Suprapubic skin (tissue), 4 donors: ENCODE measurements around the gene PPP2R2C. TPM values are rescaled to one million over a fixed set of nuclear protein-coding genes. Genes with fewer than 3 reads are reported as not detected.

Experiments
- DNase-seq, 2 donors: peaks; one replicate each; pipeline ENCODE4 v3.0.0-alpha.2; 2019; ENCODE audit warnings: low spot score in 2 of 2
- H3K27ac ChIP-seq: fragments of 200-600 bp; sonication (generic); one replicate; pipeline ENCODE4 v1.5.1; 2019
- H3K27me3 ChIP-seq: fragments of 200-600 bp; sonication (generic); one replicate; pipeline ENCODE4 v1.5.1; 2019
- H3K36me3 ChIP-seq: fragments of 200-600 bp; sonication (generic); one replicate; pipeline ENCODE4 v1.5.1; 2019
- H3K4me1 ChIP-seq: fragments of 200-600 bp; sonication (generic); one replicate; pipeline ENCODE4 v1.5.1; 2019
- H3K4me3 ChIP-seq: fragments of 200-600 bp; sonication (generic); one replicate; pipeline ENCODE4 v1.5.1; 2019; ENCODE audit warnings: mild to moderate bottlenecking
- H3K9me3 ChIP-seq: fragments of 200-600 bp; sonication (generic); one replicate; pipeline ENCODE4 v1.5.1; 2019
- EP300 ChIP-seq: sonication (generic); formaldehyde crosslinking; IDR thresholded peaks from one replicate; pipeline ENCODE4 v1.6.1; 2017; ENCODE audit warnings: antibody characterized with exemption
- POLR2A ChIP-seq, 2 donors: fragments of 450-650 bp; IDR thresholded peaks; one replicate each; pipeline ENCODE4 v1.6.1; 2017; ENCODE audit warnings: antibody characterized with exemption in 2 of 2, mild to moderate bottlenecking in 2 of 2, moderate library complexity in 2 of 2
- POLR2AphosphoS5 ChIP-seq, 3 donors: sonication (generic); formaldehyde crosslinking; IDR thresholded peaks; one replicate each; pipeline ENCODE4 v1.6.1; 2017; ENCODE audit warnings: antibody characterized with exemption in 3 of 3
- WGBS: methylation state at CpG from one replicate; pipeline ENCODE4 v1.1.5; 2018; 5-methylcytosine and 5-hydroxymethylcytosine counted together
- total RNA-seq, 4 donors: library from RNA; depleted of rRNA; stranded (reverse); fragments of >200 nt; gene quantifications; one replicate each; pipeline ENCODE4 v1.1.0, GENCODE V29; 2016
- TF ChIP-seq, protein P1 (sequence below), 2 donors: fragments of 200-600 bp in 1 of 2; fragments of 450-650 bp in 1 of 2; sonication (generic) in 1 of 2; IDR thresholded peaks; one replicate each; pipeline ENCODE4 v1.5.1; 2016 to 2019; ENCODE audit warnings: antibody characterized with exemption in 2 of 2, mild to moderate bottlenecking in 1 of 2, moderate library complexity in 1 of 2

Gene PPP2R2C
- total RNA-seq, 4 donors from 2014 or later: 42.5 to 81.5 (median 61.0) TPM

DNA sequence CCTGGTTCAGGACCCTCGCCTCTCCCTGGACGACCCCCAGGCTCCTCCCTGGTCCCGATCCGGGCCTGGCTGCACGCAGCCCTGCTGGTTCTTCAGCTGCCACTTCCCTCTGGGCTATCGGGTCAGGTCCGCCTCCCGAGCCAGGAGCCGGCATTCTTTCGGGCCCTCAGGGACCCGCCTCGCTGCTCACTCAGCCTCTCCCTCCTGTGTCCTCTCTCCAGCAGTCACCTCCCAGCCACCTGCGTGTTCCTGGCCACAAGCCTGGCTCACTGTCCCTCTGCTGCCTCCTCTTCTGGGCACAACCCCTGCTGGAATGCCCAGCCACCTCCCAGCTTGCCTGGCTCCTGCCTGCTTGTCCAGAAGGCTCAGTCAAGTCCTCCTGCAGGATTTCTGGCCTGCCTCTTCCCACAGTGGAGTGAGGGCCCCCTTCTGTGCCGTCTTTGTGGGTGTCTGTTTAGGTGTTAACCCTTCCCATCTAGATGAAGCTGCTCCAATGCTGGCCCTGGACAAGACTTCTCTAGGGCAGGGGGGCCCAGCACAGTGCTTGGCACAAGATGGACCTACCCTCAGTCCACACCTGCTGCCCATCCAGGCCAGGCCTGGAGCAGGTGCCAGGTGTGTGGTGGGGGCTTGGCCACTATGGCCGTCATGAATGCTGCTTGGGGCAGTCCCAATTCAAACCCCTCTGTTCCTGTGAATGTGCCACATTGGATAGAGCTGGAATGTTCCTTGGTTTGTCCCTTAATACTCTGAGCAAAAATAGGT lies 200.5 kb downstream of the PPP2R2C start:
- H3K36me3 ChIP-seq: no peaks in the 10 kb centered on the region
- no peak for DNase-seq
- 15% methylated on average over 14 of the region's 15 CpGs for WGBS
- peak overlapping the region; percentile 10 for H3K4me3 ChIP-seq
- H3K4me1 ChIP-seq: peaks cover 47% of the 10 kb centered on the region
- H3K9me3 ChIP-seq: no peaks in the 10 kb centered on the region
- TF ChIP-seq POLR2A (IDR thresholded peaks at IDR 0.05) (no peak), EP300 (no peak), POLR2AphosphoS5 (IDR thresholded peaks at IDR 0.05) (no peak)
- TF ChIP-seq, protein P1, sequence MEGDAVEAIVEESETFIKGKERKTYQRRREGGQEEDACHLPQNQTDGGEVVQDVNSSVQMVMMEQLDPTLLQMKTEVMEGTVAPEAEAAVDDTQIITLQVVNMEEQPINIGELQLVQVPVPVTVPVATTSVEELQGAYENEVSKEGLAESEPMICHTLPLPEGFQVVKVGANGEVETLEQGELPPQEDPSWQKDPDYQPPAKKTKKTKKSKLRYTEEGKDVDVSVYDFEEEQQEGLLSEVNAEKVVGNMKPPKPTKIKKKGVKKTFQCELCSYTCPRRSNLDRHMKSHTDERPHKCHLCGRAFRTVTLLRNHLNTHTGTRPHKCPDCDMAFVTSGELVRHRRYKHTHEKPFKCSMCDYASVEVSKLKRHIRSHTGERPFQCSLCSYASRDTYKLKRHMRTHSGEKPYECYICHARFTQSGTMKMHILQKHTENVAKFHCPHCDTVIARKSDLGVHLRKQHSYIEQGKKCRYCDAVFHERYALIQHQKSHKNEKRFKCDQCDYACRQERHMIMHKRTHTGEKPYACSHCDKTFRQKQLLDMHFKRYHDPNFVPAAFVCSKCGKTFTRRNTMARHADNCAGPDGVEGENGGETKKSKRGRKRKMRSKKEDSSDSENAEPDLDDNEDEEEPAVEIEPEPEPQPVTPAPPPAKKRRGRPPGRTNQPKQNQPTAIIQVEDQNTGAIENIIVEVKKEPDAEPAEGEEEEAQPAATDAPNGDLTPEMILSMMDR (IDR thresholded peaks at IDR 0.05): no peak
- H3K27ac ChIP-seq: no peak overlapping the region
- no peaks in the 10 kb centered on the region for H3K27me3 ChIP-seq

DNA sequence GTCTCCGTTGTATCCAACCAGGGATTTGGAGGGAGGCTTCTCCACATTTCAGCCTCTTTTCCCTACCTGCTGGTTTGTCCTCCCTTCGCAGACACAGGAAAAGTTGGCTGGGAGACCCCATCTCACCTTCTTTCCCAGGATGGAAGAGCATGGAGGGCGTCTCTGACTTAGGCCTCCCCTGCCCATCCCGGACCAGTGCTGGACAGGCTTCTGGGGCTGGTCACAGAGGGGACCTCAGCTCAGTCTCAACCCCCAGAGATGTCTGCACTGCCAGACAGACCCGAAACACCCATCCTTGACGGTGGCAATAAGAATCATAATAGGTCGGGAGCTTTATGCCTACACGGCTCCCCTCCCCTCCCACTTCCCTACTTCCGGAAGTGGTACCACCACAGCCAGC lies 201.2 kb downstream of the PPP2R2C start:
- WGBS: 57% methylated on average over 3 of the region's 9 CpGs
- no peaks in the 10 kb centered on the region for H3K9me3 ChIP-seq
- no peak for DNase-seq
- H3K36me3 ChIP-seq: no peaks in the 10 kb centered on the region
- TF ChIP-seq, protein P1 (IDR thresholded peaks at IDR 0.05): no peak
- TF ChIP-seq POLR2AphosphoS5 (IDR thresholded peaks at IDR 0.05): no peak
- no peak for TF ChIP-seq POLR2A (IDR thresholded peaks at IDR 0.05)
- TF ChIP-seq EP300: no peak
- peaks cover 47% of the 10 kb centered on the region for H3K4me1 ChIP-seq
- H3K27me3 ChIP-seq: no peaks in the 10 kb centered on the region
- H3K4me3 ChIP-seq: peak overlapping the region; percentile 80
- H3K27ac ChIP-seq: no peak overlapping the region

DNA sequence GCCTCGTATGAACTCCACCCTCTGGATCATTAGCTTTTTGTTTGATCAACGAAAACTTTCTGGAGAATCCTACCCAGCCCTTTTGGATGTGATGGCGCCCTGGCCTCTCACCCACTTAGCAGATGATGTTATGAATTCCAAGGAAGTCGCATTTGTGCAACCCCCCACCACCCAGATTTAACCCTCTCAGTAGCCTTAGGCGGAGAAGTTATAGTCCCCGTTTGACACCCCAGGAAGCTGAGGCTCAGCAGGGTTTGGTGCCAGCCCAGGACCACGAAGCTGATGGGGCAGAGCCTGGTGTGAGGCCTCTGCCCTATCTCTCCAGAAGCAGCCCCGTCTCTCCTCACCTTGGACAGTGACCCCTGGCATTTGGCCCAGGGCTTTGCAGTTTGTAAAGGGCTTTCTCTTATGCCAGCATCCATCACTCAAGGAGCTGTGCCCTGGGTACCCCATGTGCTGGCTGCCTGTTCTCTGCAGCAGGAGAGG lies 201.7 kb downstream of the PPP2R2C start:
- WGBS: 24% methylated on average over 5 of the region's 8 CpGs
- DNase-seq: no peak
- TF ChIP-seq, protein P1 (IDR thresholded peaks at IDR 0.05): no peak
- no peak for TF ChIP-seq POLR2A (IDR thresholded peaks at IDR 0.05)
- no peak for TF ChIP-seq POLR2AphosphoS5 (IDR thresholded peaks at IDR 0.05)
- no peak for TF ChIP-seq EP300
- Histone ChIP-seq H3K4me1 (peaks cover 47% of the 10 kb centered on the region), H3K4me3 (peak overlapping the region; percentile 80), H3K27me3 (no peaks in the 10 kb centered on the region), H3K27ac (no peak overlapping the region), H3K9me3 (no peaks in the 10 kb centered on the region), H3K36me3 (no peaks in the 10 kb centered on the region)

Other genes starting within 250 kb of the PPP2R2C start
- gene WFS1, start 202.8 kb downstream of the PPP2R2C start, total RNA-seq: 100 to 1,000 TPM in 1 of 4 donors, 10 to 100 TPM in 3; 31.5 to 124 (median 34.8) TPM
- 10 to 100 TPM; 19.6 to 27.9 (median 25.2) TPM for gene MAN2B2, start 102.6 kb upstream of the PPP2R2C start, total RNA-seq
- gene MRFAP1, start 168.1 kb upstream of the PPP2R2C start, total RNA-seq: 100 to 1,000 TPM; 143 to 214 (median 163) TPM
- gene S100P, start 221.3 kb upstream of the PPP2R2C start, total RNA-seq: 10 to 100 TPM in 2 of 4 donors, 1 to 10 TPM in 2; 4.7 to 27.7 (median 9.3) TPM
- gene MRFAP1L1, start 237.3 kb upstream of the PPP2R2C start, total RNA-seq: 10 to 100 TPM; 40.6 to 63.4 (median 53.4) TPM
- gene BLOC1S4, start 243.6 kb upstream of the PPP2R2C start, total RNA-seq: 10 to 100 TPM in 3 of 4 donors, 1 to 10 TPM in 1; 5.1 to 20.2 (median 14.8) TPM